Trophoblast cell (in vitro differentiated cells and primary cell): Measurements from ENCODE around the gene ACVR1B.

Source experiments
- DNase-seq, 2 donors: peaks; one replicate each; pipeline ENCODE4 v3.0.0-alpha.2; 2016
- H2AFZ ChIP-seq: 2 replicates; pipeline ENCODE4 v1.6.1; 2013; ENCODE audit warnings: low read length, moderate library complexity, mild to moderate bottlenecking; ENCODE audit not compliant: insufficient read depth, poor library complexity
- H2AK5ac ChIP-seq: 2 replicates; pipeline ENCODE4 v1.6.1; 2013; ENCODE audit warnings: mild to moderate bottlenecking, low read length
- H2BK120ac ChIP-seq: 2 replicates; pipeline ENCODE4 v1.6.1; 2013; ENCODE audit warnings: low read length, mild to moderate bottlenecking, moderate library complexity; ENCODE audit not compliant: insufficient read depth, poor library complexity
- H2BK12ac ChIP-seq: 2 replicates; pipeline ENCODE4 v1.6.1; 2013; ENCODE audit warnings: mild to moderate bottlenecking, low read length, moderate library complexity
- H2BK5ac ChIP-seq: 2 replicates; pipeline ENCODE4 v1.6.1; 2013; ENCODE audit warnings: low read length, low read depth, moderate library complexity, mild to moderate bottlenecking; ENCODE audit not compliant: poor library complexity
- H3K14ac ChIP-seq: 2 replicates; pipeline ENCODE4 v1.6.1; 2013; ENCODE audit warnings: mild to moderate bottlenecking, low read length
- H3K18ac ChIP-seq: 2 replicates; pipeline ENCODE4 v1.6.1; 2013; ENCODE audit warnings: mild to moderate bottlenecking, low read length
- H3K23ac ChIP-seq: 2 replicates; pipeline ENCODE4 v1.6.1; 2013; ENCODE audit warnings: low read length
- H3K27ac ChIP-seq: 2 replicates; pipeline ENCODE4 v1.5.1; 2013; ENCODE audit warnings: low read depth, mild to moderate bottlenecking, inconsistent platforms, low read length, moderate library complexity
- H3K27me3 ChIP-seq: 2 replicates; pipeline ENCODE4 v1.6.1; 2013; ENCODE audit warnings: inconsistent platforms, mild to moderate bottlenecking, low read length, moderate library complexity; ENCODE audit not compliant: insufficient read depth
- H3K36me3 ChIP-seq, 2 experiments: 1 replicate in 1 of 2; 2 replicates in 1 of 2; pipeline ENCODE4 v1.6.1; 2013; ENCODE audit warnings: low read length in 2 of 2, mild to moderate bottlenecking in 2 of 2, moderate library complexity in 1 of 2; ENCODE audit not compliant: insufficient read depth in 2 of 2, control insufficient read depth in 1 of 2
- H3K4ac ChIP-seq: 2 replicates; pipeline ENCODE4 v1.6.1; 2013; ENCODE audit warnings: low read depth, mild to moderate bottlenecking, low read length, moderate library complexity
- H3K4me1 ChIP-seq, 2 experiments: 1 replicate in 1 of 2; 2 replicates in 1 of 2; pipeline ENCODE4 v1.6.1; 2013; ENCODE audit warnings: low read length in 2 of 2, mild to moderate bottlenecking in 2 of 2, moderate library complexity in 1 of 2; ENCODE audit not compliant: insufficient read depth in 2 of 2, control insufficient read depth in 1 of 2
- H3K4me2 ChIP-seq: 2 replicates; pipeline ENCODE4 v1.6.1; 2013; ENCODE audit warnings: inconsistent platforms, mild to moderate bottlenecking, low read length, moderate library complexity
- H3K4me3 ChIP-seq: 2 replicates; pipeline ENCODE4 v1.5.1; 2013; ENCODE audit warnings: mild to moderate bottlenecking, low read depth, low read length, inconsistent platforms
- H3K79me1 ChIP-seq: one replicate; pipeline ENCODE4 v1.6.1; 2013; ENCODE audit warnings: low read length
- H3K79me2 ChIP-seq: 2 replicates; pipeline ENCODE4 v1.6.1; 2013; ENCODE audit warnings: low read length, mild to moderate bottlenecking; ENCODE audit not compliant: control insufficient read depth, insufficient read depth, poor library complexity
- H3K9ac ChIP-seq: 2 replicates; pipeline ENCODE4 v1.6.1; 2013; ENCODE audit warnings: mild to moderate bottlenecking, low read length
- H3K9me3 ChIP-seq: 2 replicates; pipeline ENCODE4 v1.6.1; 2013; ENCODE audit warnings: low read depth, mild to moderate bottlenecking, control low read depth, inconsistent platforms, low read length; ENCODE audit not compliant: insufficient read depth
- H4K12ac ChIP-seq: 2 replicates; pipeline ENCODE4 v1.6.1; 2013; ENCODE audit warnings: low read depth, mild to moderate bottlenecking, low read length, moderate library complexity
- H4K8ac ChIP-seq: 2 replicates; pipeline ENCODE4 v1.6.1; 2013; ENCODE audit warnings: low read depth, mild to moderate bottlenecking, low read length, moderate library complexity
- H4K91ac ChIP-seq: one replicate; pipeline ENCODE4 v1.6.1; 2013; ENCODE audit warnings: low read depth, mild to moderate bottlenecking, low read length, moderate library complexity
- WGBS: extraction: QIAGEN DNeasy Blood & Tissue Kit; methylation state at CpG from one replicate; pipeline ENCODE4 v1.1.7; 2013; ENCODE audit warnings: missing lambda C conversion rate; ENCODE audit not compliant: insufficient read length, insufficient coverage; ENCODE audit errors: extremely low coverage; 5-methylcytosine and 5-hydroxymethylcytosine counted together

Gene ACVR1B

DNA sequence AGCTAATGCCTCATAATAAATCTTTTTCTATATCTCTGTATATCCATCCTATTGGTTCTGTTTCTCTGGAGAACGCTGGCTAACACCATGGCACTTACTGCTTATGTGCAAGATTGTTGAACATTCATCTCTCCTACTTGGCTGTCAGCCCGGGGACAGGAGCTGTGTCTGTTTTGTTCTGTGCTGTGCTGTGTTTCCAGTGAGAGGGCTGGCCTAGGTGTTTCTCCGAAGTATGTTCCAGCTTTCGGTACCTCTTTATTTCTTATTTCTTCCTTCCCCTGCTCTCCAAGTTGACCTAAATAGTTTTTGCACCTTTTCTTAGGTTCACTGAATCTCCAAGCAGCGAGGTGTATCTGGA lies 80.9 kb downstream of the ACVR1B start:
- no peak overlapping the region for H4K12ac ChIP-seq
- no peak for DNase-seq
- H2AK5ac ChIP-seq, result no peak overlapping the region
- H3K4ac ChIP-seq, result no peak overlapping the region
- no peak overlapping the region for H2AFZ ChIP-seq
- H2BK5ac ChIP-seq, result no peak overlapping the region
- no peak overlapping the region for H2BK120ac ChIP-seq
- no peak overlapping the region for H2BK12ac ChIP-seq
- peaks cover 1% of the 10 kb centered on the region for H3K9me3 ChIP-seq
- H3K14ac ChIP-seq, result no peak overlapping the region
- peaks cover 3% of the 10 kb centered on the region for H3K79me2 ChIP-seq
- H3K4me2 ChIP-seq, result peak overlapping the region; percentile 59
- H3K27ac ChIP-seq, result no peak overlapping the region
- no peaks in the 10 kb centered on the region for H3K27me3 ChIP-seq
- peaks cover 8 to 14% of the 10 kb centered on the region in 2 experiments for H3K4me1 ChIP-seq
- WGBS, result no CpG with 5 or more reads among the region's 5 CpGs
- H3K9ac ChIP-seq, result no peak overlapping the region
- peak overlapping the region; percentile 35 for H4K8ac ChIP-seq
- H4K91ac ChIP-seq, result no peak overlapping the region
- H3K79me1 ChIP-seq, result peaks cover 14% of the 10 kb centered on the region
- H3K36me3 ChIP-seq, result no peaks in the 10 kb centered on the region
- no peak overlapping the region for H3K4me3 ChIP-seq
- H3K23ac ChIP-seq, result no peak overlapping the region
- no peak overlapping the region for H3K18ac ChIP-seq

GRCh38 chr12:52032804-52033445 lies 81.4 kb downstream of the ACVR1B start:
- Histone ChIP-seq H3K9ac (no peak overlapping the region), H2AK5ac (no peak overlapping the region), H3K36me3 (no peaks in the 10 kb centered on the region), H3K79me1 (peaks cover 16% of the 10 kb centered on the region), H2BK120ac (peak overlapping the region; percentile 55), H3K14ac (no peak overlapping the region), H2BK5ac (peak overlapping the region; percentile 33), H2BK12ac (no peak overlapping the region), H3K27ac (peak overlapping the region; percentile 42), H4K12ac (peak overlapping the region; percentile 66), H3K9me3 (peaks cover 1% of the 10 kb centered on the region), H3K4me1 (peaks cover 11 to 16% of the 10 kb centered on the region in 2 experiments), H4K8ac (peak overlapping the region; percentile 81), H3K23ac (no peak overlapping the region), H3K4me2 (peak overlapping the region; percentile 70), H3K27me3 (no peaks in the 10 kb centered on the region), H3K79me2 (peaks cover 3% of the 10 kb centered on the region), H4K91ac (no peak overlapping the region), H2AFZ (peak overlapping the region; percentile 51), H3K18ac (no peak overlapping the region), H3K4ac (no peak overlapping the region), H3K4me3 (no peak overlapping the region)
- WGBS, result no CpG with 5 or more reads among the region's 48 CpGs
- DNase-seq, result peak; percentile 94 to 96

- Histone ChIP-seq H3K79me1 (peaks cover 16% of the 10 kb centered on the region), H2AK5ac (peak overlapping the region; percentile 73), H3K4ac (peak overlapping the region; percentile 28), H3K9ac (no peak overlapping the region), H3K18ac (peak overlapping the region; percentile 24), H3K9me3 (peaks cover 1% of the 10 kb centered on the region), H4K12ac (no peak overlapping the region), H2BK120ac (peak overlapping the region; percentile 55), H3K36me3 (no peaks in the 10 kb centered on the region), H3K27me3 (no peaks in the 10 kb centered on the region), H3K4me2 (peak overlapping the region; percentile 70), H2AFZ (peak overlapping the region; percentile 51), H3K14ac (peak overlapping the region; percentile 65), H3K27ac (peak overlapping the region; percentile 42), H2BK5ac (peak overlapping the region; percentile 33), H4K91ac (peak overlapping the region; percentile 91), H2BK12ac (peak overlapping the region; percentile 51), H3K4me1 (peaks cover 11 to 16% of the 10 kb centered on the region in 2 experiments), H3K4me3 (no peak overlapping the region), H4K8ac (peak overlapping the region; percentile 81), H3K79me2 (peaks cover 3% of the 10 kb centered on the region), H3K23ac (no peak overlapping the region)
- WGBS, result no CpG with 5 or more reads among the region's 13 CpGs
- no peak for DNase-seq
Measured at GRCh38 chr12:52033446-52034140, 82.1 kb downstream of the ACVR1B start.

DNA sequence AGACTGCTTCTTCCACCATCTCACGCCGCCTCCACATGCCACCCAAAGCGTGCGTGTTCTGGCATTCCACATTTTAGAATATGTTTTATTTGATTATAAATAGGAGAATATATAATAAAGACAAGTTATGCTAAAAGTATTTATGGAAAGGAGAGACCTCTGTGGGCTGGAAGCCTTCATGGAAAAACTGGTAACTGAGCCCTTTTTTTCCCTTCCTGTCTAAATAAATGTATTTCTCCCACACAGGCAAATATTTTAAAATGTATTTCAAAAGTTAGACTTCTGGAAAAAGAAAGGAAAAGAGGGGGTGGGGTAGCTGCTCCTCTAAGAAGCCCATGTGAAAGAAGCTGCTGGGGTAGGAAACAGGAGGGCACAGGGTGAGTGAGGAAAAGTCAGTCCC lies 83.7 kb downstream of the ACVR1B start:
- H3K23ac ChIP-seq, result no peak overlapping the region
- H2BK12ac ChIP-seq, result no peak overlapping the region
- H3K18ac ChIP-seq, result no peak overlapping the region
- peaks cover 3% of the 10 kb centered on the region for H3K79me2 ChIP-seq
- no peak overlapping the region for H2BK120ac ChIP-seq
- H4K12ac ChIP-seq, result no peak overlapping the region
- H3K14ac ChIP-seq, result no peak overlapping the region
- no peak overlapping the region for H2BK5ac ChIP-seq
- H2AK5ac ChIP-seq, result no peak overlapping the region
- H3K4ac ChIP-seq, result no peak overlapping the region
- peaks cover 1% of the 10 kb centered on the region for H3K9me3 ChIP-seq
- no peak overlapping the region for H3K9ac ChIP-seq
- H4K8ac ChIP-seq, result no peak overlapping the region
- WGBS, result no CpG with 5 or more reads among the region's 4 CpGs
- no peak overlapping the region for H3K27ac ChIP-seq
- no peak overlapping the region for H3K4me2 ChIP-seq
- DNase-seq, result no peak
- H3K36me3 ChIP-seq, result no peaks in the 10 kb centered on the region
- no peak overlapping the region for H3K4me3 ChIP-seq
- H3K4me1 ChIP-seq, result peaks cover 11 to 14% of the 10 kb centered on the region in 2 experiments
- H2AFZ ChIP-seq, result no peak overlapping the region
- no peaks in the 10 kb centered on the region for H3K27me3 ChIP-seq
- peaks cover 16% of the 10 kb centered on the region for H3K79me1 ChIP-seq
- H4K91ac ChIP-seq, result no peak overlapping the region
